Measurements from ENCODE around the gene SORL1. TPM values are rescaled to one million over a fixed set of nuclear protein-coding genes. Genes with fewer than 3 reads are reported as not detected.

SORL1 gene
- total and polyA plus RNA-seq, 2 of the 13 experiments (the other 11 are each of a cell fraction or from before 2014, with no cell fraction given), result 21.3 to 148 TPM

- no peak for TF ChIP-seq ZNF646 (CRISPR knock-in tag; IDR thresholded peaks at IDR 0.05)
Measured at GRCh38 chr11:121670805-121671282, 218.7 kb downstream of the SORL1 start (continued).

DNA sequence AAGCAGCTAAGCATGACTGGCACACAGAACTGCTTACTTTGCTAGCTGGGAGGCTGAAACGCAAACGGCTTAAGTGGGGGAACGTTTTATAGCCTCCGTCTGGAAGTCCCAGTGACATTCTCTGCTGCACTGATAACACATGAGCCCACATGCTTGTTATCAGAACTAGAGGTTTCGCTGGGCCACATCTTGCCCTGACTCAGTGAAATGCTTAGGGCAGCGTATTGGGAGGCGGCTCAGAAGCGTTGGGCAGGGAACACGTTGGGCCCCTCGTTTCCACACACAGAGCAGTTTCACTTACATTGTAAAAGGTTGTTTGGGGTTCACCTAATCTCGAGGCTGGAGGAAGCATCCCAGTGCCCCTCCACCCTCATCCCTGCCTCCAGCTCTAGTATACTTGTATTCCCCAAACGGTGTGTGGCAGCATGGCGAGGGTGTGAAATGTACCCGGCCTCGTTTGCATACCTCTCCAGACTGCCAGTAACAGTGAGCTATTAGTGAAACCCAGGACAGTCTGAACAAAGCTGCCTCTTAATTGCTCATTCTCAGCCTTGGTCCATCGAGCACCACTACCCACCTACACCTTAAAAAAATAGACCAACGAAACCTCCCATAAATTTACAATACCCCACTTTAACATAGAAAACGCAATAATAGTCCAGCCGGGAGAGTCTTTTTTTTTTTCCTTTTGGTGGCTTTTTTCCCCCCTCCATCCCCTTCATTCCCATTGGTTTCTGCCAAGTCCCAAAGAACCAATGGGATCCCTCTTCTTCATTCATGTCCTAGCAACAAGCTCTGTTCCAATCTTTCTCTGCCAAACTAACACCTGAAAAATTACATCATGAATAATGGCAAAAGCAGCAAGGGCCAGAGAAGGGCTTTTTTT is 219.4 kb downstream of the SORL1 start:
- Histone ChIP-seq H3K9ac (ENCODE audit: insufficient read depth, low read depth, low read length) (no peak overlapping the region), H3K4me2 (ENCODE audit: low read depth, low read length) (no peak overlapping the region), H3K4me1 (ENCODE audit: insufficient read depth, low read length) (no peaks in the 10 kb centered on the region), H3K36me3 (replicated peaks in 1 of 2; ENCODE audit: control insufficient read depth in 1 of 2, insufficient read depth in 2 of 2, low read length in 2 of 2) (no peaks in the 10 kb centered on the region), H3K79me2 (ENCODE audit: insufficient read depth, low read length) (no peaks in the 10 kb centered on the region), H3K27me3 (ENCODE audit: control insufficient read depth in 1 of 2, insufficient read depth in 2 of 2, low read length in 2 of 2) (peaks cover 3 to 16% of the 10 kb centered on the region in 2 experiments; a peak in 2 of 5 replicates), H2AFZ (ENCODE audit: low read length) (no peak overlapping the region), H3K4me3 (replicated peaks in 1 of 3; ENCODE audit: insufficient read depth in 1 of 3, low read depth in 2 of 3, low read length in 3 of 3) (no peak overlapping the region), H4K20me1 (ENCODE audit: insufficient read depth, low read length) (no peaks in the 10 kb centered on the region), H3K9me3 (ENCODE audit: low read length) (no peaks in the 10 kb centered on the region), H3K27ac (ENCODE audit: extremely low read length, insufficient read depth, low read length) (no peak overlapping the region)
- no peak for DNase-seq (ENCODE audit: low spot score)
- WGBS (ENCODE audit: low lambda C conversion rate), result 58% methylated on average over 11 of the region's 19 CpGs
- no TSS peak for BruUV-seq (replicated peaks)
- ATAC-seq, result no peak
- ChIA-PET CTCF (ENCODE audit: low intra/inter-chr PET ratio, low total read pairs) (no interaction called here), POLR2A (no interaction called here)
- intact Hi-C loops (cut with micrococcal nuclease; ENCODE audit: unreplicated experiment) (no loop called here), in situ Hi-C loops (cut with HindIII; ENCODE audit: extremely low pct_ligation_motif_present, low pct_unique_long_range_greater_than_20kb) (no loop called here)
- TF ChIP-seq CREM (IDR thresholded peaks at IDR 0.05) (no peak), CREM (CRISPR knock-in tag; IDR thresholded peaks at IDR 0.05) (no peak)
- FAIRE-seq, result no peak

Data from HepG2 (cell line).